HCT116 (cell line): ENCODE data around the gene FMN1. TPM values are rescaled to one million over a fixed set of nuclear protein-coding genes. Genes with fewer than 3 reads are reported as not detected.

ENCODE experiments used
- ATAC-seq: fragments of 200-7000 bp; cut with Tn5 transposase; 2 replicates; pipeline ENCODE4 v1.9.1; 2020; ENCODE audit warnings: mild to moderate bottlenecking, moderate library complexity
- BruUV-seq: library from RNA; stranded (reverse); fragments of 400-500 nt; replicated peaks from 2 replicates; lab custom pipeline; 2021; lab: Mats Ljungman, UMichigan
- CTCF ChIA-PET: fragments of 300-600 bp; sonication (Branson Sonifier 250); formaldehyde crosslinking; loops from one replicate; lab custom pipeline; 2021; ENCODE audit warnings: antibody characterized with exemption; lab: Charles Lee
- POLR2A ChIA-PET: fragments of 300-600, 350-600 bp; sonication (Branson Sonifier 250); formaldehyde crosslinking; loops from one replicate; lab custom pipeline; 2021; ENCODE audit warnings: antibody characterized with exemption; lab: Charles Lee
- RAD21 ChIA-PET, 2 experiments: fragments of 300-600 bp; sonication (Branson Sonifier 250); formaldehyde crosslinking; loops; one replicate each; lab custom pipeline; 2023; ENCODE audit warnings: low total read pairs in 2 of 2; ENCODE audit not compliant: uncharacterized antibody in 2 of 2, unreplicated experiment in 2 of 2, low non-redundant PET in 1 of 2; lab: Charles Lee
- DNase-seq: peaks from one replicate; pipeline ENCODE4 v3.0.0-alpha.2; 2010; ENCODE audit warnings: low read depth, low spot score
- H2AFZ ChIP-seq: fragments of 200-600 bp; shearing (Covaris generic), sonication (generic); 2 replicates; pipeline ENCODE4 v1.6.1; 2017; ENCODE audit warnings: low read depth, mixed run types, mixed read lengths, antibody characterized with exemption, low read length; ENCODE audit not compliant: poor library complexity, severe bottlenecking
- H3K27ac ChIP-seq: 2 replicates; pipeline ENCODE4 v1.5.1; 2012; ENCODE audit warnings: low read depth, low read length
- H3K27me3 ChIP-seq: fragments of 200-600 bp; sonication (generic); 2 replicates; pipeline ENCODE4 v1.6.1; 2016; ENCODE audit warnings: mixed run types, low read length, mixed read lengths; ENCODE audit not compliant: insufficient read depth
- H3K36me3 ChIP-seq, 2 experiments: fragments of 200-500 bp in 1 of 2; fragments of 200-600 bp in 1 of 2; sonication (Bioruptor generic) in 1 of 2; sonication (generic) in 1 of 2; 2 replicates each; pipeline versions ENCODE4 v1.5.1 to v1.6.1; 2014 to 2016; ENCODE audit warnings: low read length in 2 of 2, inconsistent platforms in 1 of 2, mixed read lengths in 1 of 2, mixed run types in 1 of 2; ENCODE audit not compliant: insufficient read depth in 2 of 2, control insufficient read depth in 1 of 2
- H3K4me1 ChIP-seq, 2 experiments: fragments of 200-600 bp in 1 of 2; sonication (generic) in 1 of 2; 2 replicates each; pipeline versions ENCODE4 v1.5.1 to v1.6.1; 2012 to 2017; ENCODE audit warnings: low read length in 2 of 2, inconsistent platforms in 1 of 2, mild to moderate bottlenecking in 1 of 2, mixed read lengths in 1 of 2, mixed run types in 1 of 2, moderate library complexity in 1 of 2; ENCODE audit not compliant: insufficient read depth in 2 of 2, control insufficient read depth in 1 of 2
- H3K4me2 ChIP-seq: fragments of 200-600 bp; sonication (generic); 2 replicates; pipeline ENCODE4 v1.6.1; 2017; ENCODE audit warnings: mixed run types, low read length, mixed read lengths
- H3K4me3 ChIP-seq, 2 experiments: fragments of 200-600 bp in 1 of 2; sonication (generic) in 1 of 2; replicated peaks in 1 of 2; 2 replicates each; pipeline ENCODE4 v1.5.1; 2011 to 2016; ENCODE audit warnings: low read length in 2 of 2, control low read depth in 1 of 2, low read depth in 1 of 2, mild to moderate bottlenecking in 1 of 2, mixed read lengths in 1 of 2, mixed run types in 1 of 2
- H3K79me2 ChIP-seq: fragments of 200-600 bp; sonication (generic); 2 replicates; pipeline ENCODE4 v1.6.1; 2017; ENCODE audit warnings: mild to moderate bottlenecking, mixed run types, low read length, moderate library complexity, mixed read lengths; ENCODE audit not compliant: insufficient read depth
- H3K9ac ChIP-seq: fragments of 200-600 bp; sonication (generic); 2 replicates; pipeline ENCODE4 v1.6.1; 2016; ENCODE audit warnings: low read length, mixed read lengths
- H3K9me2 ChIP-seq: fragments of 200-600 bp; sonication (generic), shearing (Covaris generic); 2 replicates; pipeline ENCODE4 v1.6.1; 2017; ENCODE audit warnings: mixed run types, mild to moderate bottlenecking, moderate library complexity; ENCODE audit not compliant: insufficient read depth
- H3K9me3 ChIP-seq, 2 experiments: fragments of 200-500 bp in 1 of 2; fragments of 200-600 bp in 1 of 2; sonication (Bioruptor generic) in 1 of 2; sonication (generic) in 1 of 2; 2 replicates each; pipeline ENCODE4 v1.6.1; 2014 to 2017; ENCODE audit warnings: low read length in 2 of 2, mixed read lengths in 2 of 2, inconsistent platforms in 1 of 2, low read depth in 1 of 2, mild to moderate bottlenecking in 1 of 2, mixed run types in 1 of 2, moderate library complexity in 1 of 2; ENCODE audit not compliant: control insufficient read depth in 1 of 2, insufficient read depth in 1 of 2
- H4K20me1 ChIP-seq: fragments of 200-600 bp; sonication (generic), shearing (Covaris generic); 2 replicates; pipeline ENCODE4 v1.6.1; 2017; ENCODE audit warnings: mixed run types, mild to moderate bottlenecking, moderate library complexity; ENCODE audit not compliant: insufficient read depth
- CBX3 ChIP-seq: IDR thresholded peaks from 2 replicates; pipeline ENCODE4 v1.6.1; 2012; ENCODE audit warnings: low read depth
- JUND ChIP-seq: IDR thresholded peaks from 2 replicates; pipeline ENCODE4 v1.6.1; 2012
- intact Hi-C: fragments of 100-400 bp; cut with micrococcal nuclease; formaldehyde crosslinking; loops from 2 replicates; pipeline ENCODE4 v1.10.0; 2022
- total RNA-seq: library from RNA; stranded (reverse); gene quantifications from one replicate; pipeline ENCODE4 v1.2.1, GENCODE V29; 2021; ENCODE audit not compliant: unreplicated experiment
- TF ChIP-seq, protein P1 (sequence below): IDR thresholded peaks from 2 replicates; pipeline ENCODE4 v1.6.1; 2012

Gene FMN1
- total RNA-seq, 1 experiment from 2014 or later = 0.39 TPM

DNA sequence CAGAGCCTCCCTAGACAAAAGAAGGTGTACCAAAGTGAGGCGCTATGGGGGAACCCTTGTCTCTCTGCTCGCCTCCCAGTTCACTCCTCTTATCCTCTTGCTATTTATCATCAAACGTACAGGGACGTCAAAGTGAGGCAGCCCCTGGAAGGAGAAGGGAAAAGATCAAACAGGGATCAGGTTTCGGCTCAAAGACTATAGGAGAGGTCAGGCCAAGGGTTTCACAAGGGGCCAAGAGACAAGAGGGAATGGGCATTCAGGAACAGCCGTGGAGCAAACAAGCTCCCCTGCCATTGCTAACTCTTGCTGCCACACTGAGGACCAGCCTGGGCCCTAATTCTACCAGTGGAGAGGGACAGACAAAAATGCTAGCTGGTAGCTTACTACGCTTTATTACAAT, 308.1 kb downstream of the FMN1 start:
- H4K20me1 ChIP-seq = no peaks in the 10 kb centered on the region
- no peak overlapping the region for H3K4me3 ChIP-seq
- intact Hi-C loops = no loop called here
- ChIA-PET RAD21 (no interaction called here), CTCF (no interaction called here), POLR2A (interaction anchor here (1.1 kb wide), 1 partner anchor 8 kb away, joined by 3 read pairs; no protein-coding TSS in a partner anchor)
- no peaks in the 10 kb centered on the region for H3K36me3 ChIP-seq
- H3K9ac ChIP-seq = no peak overlapping the region
- H3K27ac ChIP-seq = no peak overlapping the region
- no peaks in the 10 kb centered on the region for H3K9me2 ChIP-seq
- ATAC-seq (no peak), DNase-seq (no peak)
- no TSS peak for BruUV-seq
- no peaks in the 10 kb centered on the region for H3K9me3 ChIP-seq
- H3K4me2 ChIP-seq = no peak overlapping the region
- peaks cover 3 to 11% of the 10 kb centered on the region in 2 experiments; a peak in 2 of 4 replicates for H3K4me1 ChIP-seq
- no peaks in the 10 kb centered on the region for H3K27me3 ChIP-seq
- no peak for TF ChIP-seq JUND
- no peaks in the 10 kb centered on the region for H3K79me2 ChIP-seq
- H2AFZ ChIP-seq = no peak overlapping the region

DNA sequence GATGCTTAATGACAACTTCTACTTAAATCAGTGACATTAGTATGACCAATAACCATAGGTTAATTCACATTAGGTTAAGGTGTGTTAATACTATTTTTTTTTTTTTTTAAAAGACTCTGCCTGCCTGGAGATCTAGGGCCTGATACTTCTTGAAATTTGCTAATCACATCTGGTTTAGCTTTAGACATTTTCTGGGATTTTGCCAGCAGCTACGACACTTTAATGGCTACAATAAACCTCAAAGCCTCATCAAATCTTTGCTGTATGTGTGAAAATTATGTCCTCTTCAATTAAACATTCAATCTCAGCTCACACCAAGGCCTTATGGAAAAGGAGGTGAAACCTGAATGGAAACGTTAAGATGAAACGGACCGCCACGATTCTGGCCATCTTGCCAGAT, 308.8 kb downstream of the FMN1 start:
- ATAC-seq (no peak), DNase-seq (no peak)
- H3K36me3 ChIP-seq = no peaks in the 10 kb centered on the region
- no peak overlapping the region for H3K4me3 ChIP-seq
- ChIA-PET POLR2A (no interaction called here), CTCF (no interaction called here), RAD21 (no interaction called here)
- H3K27me3 ChIP-seq = no peaks in the 10 kb centered on the region
- H3K4me1 ChIP-seq = peaks cover 3 to 11% of the 10 kb centered on the region in 2 experiments; a peak in 2 of 4 replicates
- H3K79me2 ChIP-seq = no peaks in the 10 kb centered on the region
- no peaks in the 10 kb centered on the region for H3K9me3 ChIP-seq
- intact Hi-C loops = no loop called here
- no peak for TF ChIP-seq CBX3
- TF ChIP-seq, protein P1, sequence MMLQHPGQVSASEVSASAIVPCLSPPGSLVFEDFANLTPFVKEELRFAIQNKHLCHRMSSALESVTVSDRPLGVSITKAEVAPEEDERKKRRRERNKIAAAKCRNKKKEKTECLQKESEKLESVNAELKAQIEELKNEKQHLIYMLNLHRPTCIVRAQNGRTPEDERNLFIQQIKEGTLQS = no peak
- H3K9me2 ChIP-seq = no peaks in the 10 kb centered on the region
- no peak overlapping the region for H3K4me2 ChIP-seq
- H4K20me1 ChIP-seq = no peaks in the 10 kb centered on the region
- H3K27ac ChIP-seq = no peak overlapping the region
- no TSS peak for BruUV-seq
- no peak overlapping the region for H3K9ac ChIP-seq
- H2AFZ ChIP-seq = no peak overlapping the region
